ENCODE results near the gene KCNS3. TPM values are rescaled to one million over a fixed set of nuclear protein-coding genes. Genes with fewer than 3 reads are reported as not detected.

The KCNS3 gene
- total and polyA plus RNA-seq, 2 of the 4 experiments (the other 2 are of a cell fraction): 2.9 to 4.3 TPM

DNA sequence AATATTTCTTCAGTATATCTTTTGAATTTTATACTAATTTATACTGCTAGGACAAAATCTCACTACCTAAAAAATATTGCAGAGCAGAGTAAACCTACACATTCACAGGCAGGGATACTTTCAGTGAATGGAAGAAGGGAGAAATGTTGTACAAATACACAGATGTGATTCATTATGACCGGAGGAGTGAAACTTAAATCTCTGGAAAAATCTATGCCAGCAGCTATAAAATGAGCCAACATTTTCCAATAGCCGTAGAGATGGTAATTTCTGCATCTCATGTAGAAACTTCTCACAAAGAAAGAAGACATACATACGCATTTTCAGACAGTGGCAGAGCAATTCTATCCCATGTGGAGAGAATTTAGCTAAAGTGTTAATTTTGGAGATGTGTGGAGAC, 54.8 kb downstream of the KCNS3 start:
- ChIA-PET CTCF (interaction anchor here (0.6 kb wide), 1 partner anchor 34 kb away, joined by 3 read pairs; no protein-coding TSS in a partner anchor), POLR2A (ENCODE audit: unreplicated experiment) (no interaction called here)
- Histone ChIP-seq H3K4ac (ENCODE audit: low read depth, low read length) (no peak overlapping the region), H3K27me3 (ENCODE audit: control insufficient read depth, insufficient read depth, low read length) (no peaks in the 10 kb centered on the region), H3K9me1 (ENCODE audit: insufficient read depth, low read length) (peaks cover 6% of the 10 kb centered on the region; the same call in 1 of the 2 replicates), H3K4me3 (ENCODE audit: insufficient read depth, low read depth, low read length) (no peak overlapping the region), H4K5ac (ENCODE audit: low read depth, low read length) (no peak overlapping the region), H2AK5ac (ENCODE audit: low read depth, low read length) (no peak overlapping the region), H2BK20ac (ENCODE audit: low read depth, low read length) (no peak overlapping the region), H3K56ac (ENCODE audit: extremely low read depth, insufficient read depth, low read length) (no peak overlapping the region), H2AK9ac (replicated peaks; ENCODE audit: low read depth, low read length, poor library complexity) (no peak overlapping the region), H2AFZ (replicated peaks; ENCODE audit: low read length, poor library complexity) (no peak overlapping the region), H2BK5ac (ENCODE audit: low read depth, low read length, poor library complexity, severe bottlenecking) (no peak overlapping the region), H3K79me1 (ENCODE audit: low read depth in 1 of 2, low read length in 2 of 2) (peaks cover 0 to 4% of the 10 kb centered on the region in 2 experiments; a peak in 1 of 4 replicates), H2BK15ac (ENCODE audit: low read depth, low read length) (no peak overlapping the region), H2BK120ac (ENCODE audit: low read depth, low read length) (no peak overlapping the region), H4K20me1 (ENCODE audit: insufficient read depth, low read length) (no peaks in the 10 kb centered on the region), H3K23ac (ENCODE audit: low read depth, low read length) (no peak overlapping the region), H4K91ac (ENCODE audit: insufficient read depth, low read depth, low read length) (no peak overlapping the region), H4K8ac (ENCODE audit: low read depth in 2 of 2, low read length in 2 of 2) (no peak overlapping the region), H3K27ac (ENCODE audit: insufficient read depth, low read length) (no peak overlapping the region), H3K4me2 (ENCODE audit: low read depth, low read length) (no peak overlapping the region), H3K9me3 (ENCODE audit: control insufficient read depth, insufficient read depth, low read length) (peaks cover under 1% of the 10 kb centered on the region; the same call in 1 of the 2 replicates), H3K14ac (replicated peaks; ENCODE audit: low read depth, low read length) (no peak overlapping the region), H3K18ac (ENCODE audit: low read depth, low read length) (no peak overlapping the region), H3K36me3 (ENCODE audit: control insufficient read depth, insufficient read depth, low read length) (no peaks in the 10 kb centered on the region), H3K9ac (ENCODE audit: low read depth, low read length) (no peak overlapping the region), H3K4me1 (ENCODE audit: control insufficient read depth, insufficient read depth, low read length) (peaks cover 11% of the 10 kb centered on the region; the same call in 1 of the 2 replicates)
- in situ Hi-C loops (cut with MboI; ENCODE audit: low sequenced_read_pairs): no loop called here
- dilution Hi-C loops (cut with HindIII; ENCODE audit: low sequenced_read_pairs, unreplicated experiment): no loop called here
- no CpG with 5 or more reads among the region's 3 CpGs for WGBS, 2 experiments (ENCODE audit: extremely low coverage in 2 of 2, insufficient read length in 1 of 2)
- BruUV-seq (replicated peaks): no TSS peak
- TF ChIP-seq, protein P1, sequence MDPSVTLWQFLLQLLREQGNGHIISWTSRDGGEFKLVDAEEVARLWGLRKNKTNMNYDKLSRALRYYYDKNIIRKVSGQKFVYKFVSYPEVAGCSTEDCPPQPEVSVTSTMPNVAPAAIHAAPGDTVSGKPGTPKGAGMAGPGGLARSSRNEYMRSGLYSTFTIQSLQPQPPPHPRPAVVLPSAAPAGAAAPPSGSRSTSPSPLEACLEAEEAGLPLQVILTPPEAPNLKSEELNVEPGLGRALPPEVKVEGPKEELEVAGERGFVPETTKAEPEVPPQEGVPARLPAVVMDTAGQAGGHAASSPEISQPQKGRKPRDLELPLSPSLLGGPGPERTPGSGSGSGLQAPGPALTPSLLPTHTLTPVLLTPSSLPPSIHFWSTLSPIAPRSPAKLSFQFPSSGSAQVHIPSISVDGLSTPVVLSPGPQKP (IDR thresholded peaks at IDR 0.05; ENCODE audit: borderline replicate concordance, low read depth, low read length): no peak
- TF ChIP-seq MAFK (IDR thresholded peaks at IDR 0.05; ENCODE audit: low read depth, low read length): no peak
- TF ChIP-seq CEBPB (IDR thresholded peaks at IDR 0.05; ENCODE audit: low read depth, low read length): no peak
- TF ChIP-seq FOS (IDR thresholded peaks at IDR 0.05; ENCODE audit: low read depth, low read length): no peak
- no peak for TF ChIP-seq RFX5 (IDR thresholded peaks at IDR 0.05; ENCODE audit: low read depth, low read length)
- no peak for TF ChIP-seq RCOR1 (IDR thresholded peaks at IDR 0.05; ENCODE audit: insufficient replicate concordance, low read length)
- no peak for TF ChIP-seq MAZ (IDR thresholded peaks at IDR 0.05; ENCODE audit: borderline replicate concordance, low read depth, low read length)
- DNase-seq (peak; percentile 14), ATAC-seq (ENCODE audit: low read depth) (no peak)
- intact Hi-C loops (cut with micrococcal nuclease): no loop called here

Measured in IMR-90 (cell line).